IMR-90 (cell line): ENCODE data around the gene PCSK6. TPM values are rescaled to one million over a fixed set of nuclear protein-coding genes. Genes with fewer than 3 reads are reported as not detected.

Experiments
- ATAC-seq: fragments of 200-7000 bp; cut with Tn5 transposase; 2 replicates; pipeline ENCODE4 v1.9.1; 2020; ENCODE audit warnings: low read depth, mild to moderate bottlenecking, moderate library complexity
- BruUV-seq: library from RNA; stranded (reverse); fragments of 400-500 nt; replicated peaks from 2 replicates; lab custom pipeline; 2021; lab: Mats Ljungman, UMichigan
- CTCF ChIA-PET: fragments of 300-600 bp; formaldehyde crosslinking; extraction: SDS; loops from one replicate; lab custom pipeline; 2021; ENCODE audit warnings: antibody characterized with exemption; lab: Yijun Ruan, JAX
- POLR2A ChIA-PET: fragments of 300-600 bp; sonication (Branson Sonifier 250); formaldehyde crosslinking; loops from one replicate; lab custom pipeline; 2022; ENCODE audit warnings: antibody characterized with exemption; ENCODE audit not compliant: unreplicated experiment; lab: Charles Lee
- DNase-seq: peaks from one replicate; pipeline ENCODE4 v3.0.0; 2013
- H2AFZ ChIP-seq: replicated peaks from 2 replicates; pipeline ENCODE3; 2013; ENCODE audit warnings: low read length, mild to moderate bottlenecking; ENCODE audit not compliant: poor library complexity
- H2AK5ac ChIP-seq: 2 replicates; pipeline ENCODE4 v1.6.1; 2013; ENCODE audit warnings: low read depth, low read length, inconsistent platforms
- H2AK9ac ChIP-seq: replicated peaks from 2 replicates; pipeline ENCODE3; 2013; ENCODE audit warnings: mild to moderate bottlenecking, low read depth, low read length, moderate library complexity; ENCODE audit not compliant: poor library complexity
- H2BK120ac ChIP-seq: 2 replicates; pipeline ENCODE4 v1.6.1; 2013; ENCODE audit warnings: low read depth, low read length, inconsistent platforms
- H2BK15ac ChIP-seq: 3 replicates; pipeline ENCODE4 v1.6.1; 2013; ENCODE audit warnings: low read depth, low read length, inconsistent platforms
- H2BK20ac ChIP-seq: 2 replicates; pipeline ENCODE4 v1.6.1; 2013; ENCODE audit warnings: low read depth, mild to moderate bottlenecking, inconsistent platforms, low read length, moderate library complexity
- H2BK5ac ChIP-seq: 2 replicates; pipeline ENCODE4 v1.6.1; 2013; ENCODE audit warnings: mild to moderate bottlenecking, low read depth, low read length, inconsistent platforms; ENCODE audit not compliant: poor library complexity, severe bottlenecking
- H3K14ac ChIP-seq: replicated peaks from 2 replicates; pipeline ENCODE4 v1.6.1; 2013; ENCODE audit warnings: low read depth, low read length, inconsistent platforms
- H3K18ac ChIP-seq: 2 replicates; pipeline ENCODE4 v1.6.1; 2013; ENCODE audit warnings: low read depth, low read length, control low read depth
- H3K23ac ChIP-seq: 2 replicates; pipeline ENCODE4 v1.6.1; 2013; ENCODE audit warnings: low read depth, low read length, inconsistent platforms
- H3K27ac ChIP-seq: 2 replicates; pipeline ENCODE4 v1.5.1; 2013; ENCODE audit warnings: mild to moderate bottlenecking, control low read depth, low read length; ENCODE audit not compliant: insufficient read depth
- H3K27me3 ChIP-seq: 2 replicates; pipeline ENCODE4 v1.6.1; 2013; ENCODE audit warnings: low read length; ENCODE audit not compliant: control insufficient read depth, insufficient read depth
- H3K36me3 ChIP-seq: 2 replicates; pipeline ENCODE4 v1.6.1; 2013; ENCODE audit warnings: low read length, mixed read lengths; ENCODE audit not compliant: control insufficient read depth, insufficient read depth
- H3K4ac ChIP-seq: 2 replicates; pipeline ENCODE4 v1.6.1; 2013; ENCODE audit warnings: low read depth, low read length, inconsistent platforms
- H3K4me1 ChIP-seq: 2 replicates; pipeline ENCODE4 v1.6.1; 2013; ENCODE audit warnings: low read length, mixed read lengths; ENCODE audit not compliant: control insufficient read depth, insufficient read depth
- H3K4me2 ChIP-seq: 2 replicates; pipeline ENCODE4 v1.6.1; 2013; ENCODE audit warnings: low read depth, mild to moderate bottlenecking, control low read depth, low read length, moderate library complexity
- H3K4me3 ChIP-seq: 2 replicates; pipeline ENCODE4 v1.5.1; 2013; ENCODE audit warnings: low read depth, mild to moderate bottlenecking, control low read depth, low read length, moderate library complexity; ENCODE audit not compliant: insufficient read depth
- H3K56ac ChIP-seq: 2 replicates; pipeline ENCODE4 v1.6.1; 2013; ENCODE audit warnings: low read length, inconsistent platforms; ENCODE audit not compliant: insufficient read depth; ENCODE audit errors: extremely low read depth
- H3K79me1 ChIP-seq, 2 experiments: 2 replicates each; pipeline ENCODE4 v1.6.1; 2013; ENCODE audit warnings: low read length in 2 of 2, inconsistent platforms in 1 of 2, low read depth in 1 of 2
- H3K9ac ChIP-seq: 2 replicates; pipeline ENCODE4 v1.6.1; 2013; ENCODE audit warnings: low read depth, low read length, control low read depth
- H3K9me1 ChIP-seq: 2 replicates; pipeline ENCODE4 v1.6.1; 2013; ENCODE audit warnings: low read length, inconsistent platforms; ENCODE audit not compliant: insufficient read depth
- H3K9me3 ChIP-seq: 2 replicates; pipeline ENCODE4 v1.6.1; 2013; ENCODE audit warnings: low read length; ENCODE audit not compliant: control insufficient read depth, insufficient read depth
- H4K20me1 ChIP-seq: 2 replicates; pipeline ENCODE4 v1.6.1; 2013; ENCODE audit warnings: low read length, inconsistent platforms; ENCODE audit not compliant: insufficient read depth
- H4K5ac ChIP-seq: 2 replicates; pipeline ENCODE4 v1.6.1; 2013; ENCODE audit warnings: mild to moderate bottlenecking, low read depth, low read length, control low read depth
- H4K8ac ChIP-seq, 2 experiments: 2 replicates each; pipeline ENCODE4 v1.6.1; 2013; ENCODE audit warnings: low read depth in 2 of 2, low read length in 2 of 2, control low read depth in 1 of 2, inconsistent platforms in 1 of 2
- H4K91ac ChIP-seq: 2 replicates; pipeline ENCODE4 v1.6.1; 2013; ENCODE audit warnings: low read depth, low read length, inconsistent platforms; ENCODE audit not compliant: insufficient read depth
- BHLHE40 ChIP-seq: fragments of 150-350 bp; IDR thresholded peaks from 2 replicates; pipeline ENCODE4 v1.6.1; 2016; ENCODE audit warnings: mild to moderate bottlenecking, low read depth, low read length
- CEBPB ChIP-seq: IDR thresholded peaks from 2 replicates; pipeline ENCODE4 v1.6.1; 2012; ENCODE audit warnings: low read depth, low read length, improper control_type of control experiment
- CHD1 ChIP-seq: IDR thresholded peaks from 2 replicates; pipeline ENCODE4 v1.6.1; 2012; ENCODE audit warnings: low read depth, low read length, improper control_type of control experiment
- FOS ChIP-seq: fragments of 150-350 bp; IDR thresholded peaks from 2 replicates; pipeline ENCODE4 v1.6.1; 2016; ENCODE audit warnings: low read depth, low read length
- MAFK ChIP-seq: IDR thresholded peaks from 2 replicates; pipeline ENCODE4 v1.6.1; 2012; ENCODE audit warnings: low read depth, low read length, improper control_type of control experiment
- MAZ ChIP-seq: IDR thresholded peaks from 2 replicates; pipeline ENCODE4 v1.6.1; 2012; ENCODE audit warnings: low read depth, mild to moderate bottlenecking, low read length, improper control_type of control experiment, moderate library complexity, borderline replicate concordance
- MXI1 ChIP-seq: IDR thresholded peaks from 2 replicates; pipeline ENCODE4 v1.6.1; 2012; ENCODE audit warnings: low read depth, mild to moderate bottlenecking, low read length, moderate library complexity, borderline replicate concordance
- NFE2L2 ChIP-seq: fragments of 150-350 bp; IDR thresholded peaks from 2 replicates; pipeline ENCODE4 v1.6.1; 2016; ENCODE audit warnings: low read depth, mild to moderate bottlenecking, low read length
- POLR2A ChIP-seq: IDR thresholded peaks from 2 replicates; pipeline ENCODE4 v1.6.1; 2012; ENCODE audit warnings: mild to moderate bottlenecking, low read depth, low read length
- RAD21 ChIP-seq: IDR thresholded peaks from 2 replicates; pipeline ENCODE4 v1.6.1; 2012; ENCODE audit warnings: low read length, improper control_type of control experiment
- RCOR1 ChIP-seq: IDR thresholded peaks from 2 replicates; pipeline ENCODE4 v1.6.1; 2012; ENCODE audit warnings: mild to moderate bottlenecking, low read length, improper control_type of control experiment; ENCODE audit not compliant: insufficient replicate concordance
- RFX5 ChIP-seq: IDR thresholded peaks from 2 replicates; pipeline ENCODE4 v1.8.0; 2012; ENCODE audit warnings: low read depth, mild to moderate bottlenecking, low read length, moderate library complexity
- SMC3 ChIP-seq: fragments of 150-350 bp; IDR thresholded peaks from 2 replicates; pipeline ENCODE4 v1.6.1; 2016; ENCODE audit warnings: low read depth, mild to moderate bottlenecking, antibody characterized with exemption, low read length, moderate library complexity
- WGBS, 2 experiments: methylation state at CpG; one replicate each; pipeline versions ENCODE4 v1.1.5 to v1.1.7; 2013; ENCODE audit warnings: missing lambda C conversion rate in 2 of 2; ENCODE audit not compliant: insufficient read length in 1 of 2; ENCODE audit errors: extremely low coverage in 2 of 2; 5-methylcytosine and 5-hydroxymethylcytosine counted together
- dilution Hi-C: fragments of 300-500 bp; cut with HindIII; formaldehyde crosslinking; loops from one replicate; pipeline ENCODE4 v1.14.3; 2018; ENCODE audit warnings: low sequenced_read_pairs; ENCODE audit not compliant: unreplicated experiment
- in situ Hi-C: fragments of 300-500 bp; cut with MboI; formaldehyde crosslinking; loops from 3 replicates; pipeline ENCODE4 v1.14.3; 2019; ENCODE audit warnings: low sequenced_read_pairs, inconsistent platforms, mixed read lengths
- intact Hi-C: fragments of 100-400 bp; cut with micrococcal nuclease; formaldehyde crosslinking; loops from 2 replicates; pipeline ENCODE4 v1.10.0; 2022
- polyA plus RNA-seq, 3 experiments: library from polyadenylated mRNA; depleted of rRNA; stranded (reverse); fragments of >200 nt; gene quantifications; 2 replicates each; pipeline ENCODE4 v1.2.3, GENCODE V29; 2012; ENCODE audit warnings: low replicate concordance in 1 of 3
- total RNA-seq: library from RNA; depleted of rRNA; stranded (reverse); fragments of >200 nt; gene quantifications from 2 replicates; pipeline ENCODE4 v1.2.3, GENCODE V29; 2012
- TF ChIP-seq, protein P1 (sequence below): fragments of 150-350 bp; IDR thresholded peaks from 2 replicates; pipeline ENCODE4 v1.6.1; 2017; ENCODE audit warnings: mild to moderate bottlenecking, antibody characterized with exemption, low read length, low read depth
- TF ChIP-seq, protein P2 (sequence below): conservative IDR thresholded peaks from 2 replicates; pipeline ENCODE4 v1.5.1; 2012; ENCODE audit warnings: mild to moderate bottlenecking, low read depth, low read length, improper control_type of control experiment
- TF ChIP-seq, protein P3 (sequence below): fragments of 150-350 bp; IDR thresholded peaks from 2 replicates; pipeline ENCODE4 v1.6.1; 2016; ENCODE audit warnings: low read depth, mild to moderate bottlenecking, low read length, moderate library complexity, borderline replicate concordance

PCSK6 gene
- total and polyA plus RNA-seq, 2 of the 4 experiments (the other 2 are of a cell fraction): not detected

DNA sequence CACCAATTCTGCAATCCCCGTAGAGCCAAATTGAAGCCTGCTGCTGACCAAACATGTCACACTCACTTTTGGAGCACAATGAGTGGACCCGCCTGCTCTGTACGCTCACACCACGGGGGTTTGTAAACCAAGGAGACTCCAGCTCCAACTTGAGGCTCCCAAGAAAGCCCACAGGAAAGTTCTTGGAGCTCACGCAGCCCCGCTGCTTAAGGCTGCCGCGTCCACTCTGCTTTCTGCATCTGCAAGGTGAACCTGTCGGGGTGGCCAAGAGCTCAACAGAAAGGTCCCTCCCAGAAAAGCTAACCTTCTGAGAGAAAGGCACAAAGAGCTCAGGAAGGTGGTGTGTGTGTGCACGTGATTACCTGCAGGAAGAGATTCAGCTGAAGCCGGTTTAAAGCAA, 94.9 kb downstream of the PCSK6 start:
- Histone ChIP-seq H4K91ac (no peak overlapping the region), H4K5ac (no peak overlapping the region), H4K20me1 (no peaks in the 10 kb centered on the region), H3K9me3 (no peaks in the 10 kb centered on the region), H3K79me1 (no peaks in the 10 kb centered on the region), H2AK5ac (no peak overlapping the region), H3K27ac (no peak overlapping the region), H3K4me2 (no peak overlapping the region), H3K14ac (no peak overlapping the region), H2BK15ac (no peak overlapping the region), H2AFZ (no peak overlapping the region), H3K56ac (no peak overlapping the region), H3K18ac (no peak overlapping the region), H3K36me3 (no peaks in the 10 kb centered on the region), H3K9me1 (no peaks in the 10 kb centered on the region), H3K4me1 (no peaks in the 10 kb centered on the region), H3K4ac (no peak overlapping the region), H3K4me3 (no peak overlapping the region), H3K27me3 (peaks cover 36% of the 10 kb centered on the region), H3K9ac (no peak overlapping the region), H2BK120ac (no peak overlapping the region), H3K23ac (no peak overlapping the region), H2AK9ac (no peak overlapping the region), H2BK20ac (no peak overlapping the region), H2BK5ac (no peak overlapping the region), H4K8ac (no peak overlapping the region)
- in situ Hi-C loops (no loop called here), dilution Hi-C loops (no loop called here), intact Hi-C loops (no loop called here)
- ChIA-PET CTCF (no interaction called here), POLR2A (no interaction called here)
- TF ChIP-seq, protein P1, sequence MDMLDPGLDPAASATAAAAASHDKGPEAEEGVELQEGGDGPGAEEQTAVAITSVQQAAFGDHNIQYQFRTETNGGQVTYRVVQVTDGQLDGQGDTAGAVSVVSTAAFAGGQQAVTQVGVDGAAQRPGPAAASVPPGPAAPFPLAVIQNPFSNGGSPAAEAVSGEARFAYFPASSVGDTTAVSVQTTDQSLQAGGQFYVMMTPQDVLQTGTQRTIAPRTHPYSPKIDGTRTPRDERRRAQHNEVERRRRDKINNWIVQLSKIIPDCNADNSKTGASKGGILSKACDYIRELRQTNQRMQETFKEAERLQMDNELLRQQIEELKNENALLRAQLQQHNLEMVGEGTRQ: no peak
- TF ChIP-seq NFE2L2 (no peak), SMC3 (no peak), MAFK (no peak), CEBPB (no peak), CHD1 (no peak), FOS (no peak), RCOR1 (no peak), POLR2A (no peak), MAZ (no peak), MXI1 (no peak), RAD21 (no peak), RFX5 (no peak), BHLHE40 (no peak)
- TF ChIP-seq, protein P2, sequence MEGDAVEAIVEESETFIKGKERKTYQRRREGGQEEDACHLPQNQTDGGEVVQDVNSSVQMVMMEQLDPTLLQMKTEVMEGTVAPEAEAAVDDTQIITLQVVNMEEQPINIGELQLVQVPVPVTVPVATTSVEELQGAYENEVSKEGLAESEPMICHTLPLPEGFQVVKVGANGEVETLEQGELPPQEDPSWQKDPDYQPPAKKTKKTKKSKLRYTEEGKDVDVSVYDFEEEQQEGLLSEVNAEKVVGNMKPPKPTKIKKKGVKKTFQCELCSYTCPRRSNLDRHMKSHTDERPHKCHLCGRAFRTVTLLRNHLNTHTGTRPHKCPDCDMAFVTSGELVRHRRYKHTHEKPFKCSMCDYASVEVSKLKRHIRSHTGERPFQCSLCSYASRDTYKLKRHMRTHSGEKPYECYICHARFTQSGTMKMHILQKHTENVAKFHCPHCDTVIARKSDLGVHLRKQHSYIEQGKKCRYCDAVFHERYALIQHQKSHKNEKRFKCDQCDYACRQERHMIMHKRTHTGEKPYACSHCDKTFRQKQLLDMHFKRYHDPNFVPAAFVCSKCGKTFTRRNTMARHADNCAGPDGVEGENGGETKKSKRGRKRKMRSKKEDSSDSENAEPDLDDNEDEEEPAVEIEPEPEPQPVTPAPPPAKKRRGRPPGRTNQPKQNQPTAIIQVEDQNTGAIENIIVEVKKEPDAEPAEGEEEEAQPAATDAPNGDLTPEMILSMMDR: no peak
- TF ChIP-seq, protein P3, sequence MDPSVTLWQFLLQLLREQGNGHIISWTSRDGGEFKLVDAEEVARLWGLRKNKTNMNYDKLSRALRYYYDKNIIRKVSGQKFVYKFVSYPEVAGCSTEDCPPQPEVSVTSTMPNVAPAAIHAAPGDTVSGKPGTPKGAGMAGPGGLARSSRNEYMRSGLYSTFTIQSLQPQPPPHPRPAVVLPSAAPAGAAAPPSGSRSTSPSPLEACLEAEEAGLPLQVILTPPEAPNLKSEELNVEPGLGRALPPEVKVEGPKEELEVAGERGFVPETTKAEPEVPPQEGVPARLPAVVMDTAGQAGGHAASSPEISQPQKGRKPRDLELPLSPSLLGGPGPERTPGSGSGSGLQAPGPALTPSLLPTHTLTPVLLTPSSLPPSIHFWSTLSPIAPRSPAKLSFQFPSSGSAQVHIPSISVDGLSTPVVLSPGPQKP: no peak
- BruUV-seq: no TSS peak
- DNase-seq (no peak), ATAC-seq (no peak)
- 78% methylated on average over 8 of the region's 11 CpGs; no CpG with 5 or more reads in 1 of the 2 experiments for WGBS, 2 experiments
